ENCODE measurements around the gene FREY1. TPM values are rescaled to one million over a fixed set of nuclear protein-coding genes. Genes with fewer than 3 reads are reported as not detected.
A peak's percentile ranks its signal among the peaks of the same experiment; 100 is the strongest.

The FREY1 gene
- total RNA-seq, 4 donors from 2014 or later = 4.9 TPM; not detected in 3

GRCh38 chr11:45919806-45920530 is 12.9 kb upstream of the FREY1 start:
- Histone ChIP-seq H3K4me1 (peaks cover 3 to 32% (median 14%) of the 10 kb centered on the region in 4 donors), H3K27ac (peak overlapping the region in 1 of 4 donors; percentile 89), H3K36me3 (peaks cover 0 to 12% (median 0%) of the 10 kb centered on the region in 3 donors), H3K9me3 (no peaks in the 10 kb centered on the region), H3K27me3 (peaks cover 0 to 18% of the 10 kb centered on the region in 2 donors), H3K4me3 (no peak overlapping the region)
- TF ChIP-seq POLR2A (IDR thresholded peaks at IDR 0.05) = no peak
- TF ChIP-seq, protein P1, sequence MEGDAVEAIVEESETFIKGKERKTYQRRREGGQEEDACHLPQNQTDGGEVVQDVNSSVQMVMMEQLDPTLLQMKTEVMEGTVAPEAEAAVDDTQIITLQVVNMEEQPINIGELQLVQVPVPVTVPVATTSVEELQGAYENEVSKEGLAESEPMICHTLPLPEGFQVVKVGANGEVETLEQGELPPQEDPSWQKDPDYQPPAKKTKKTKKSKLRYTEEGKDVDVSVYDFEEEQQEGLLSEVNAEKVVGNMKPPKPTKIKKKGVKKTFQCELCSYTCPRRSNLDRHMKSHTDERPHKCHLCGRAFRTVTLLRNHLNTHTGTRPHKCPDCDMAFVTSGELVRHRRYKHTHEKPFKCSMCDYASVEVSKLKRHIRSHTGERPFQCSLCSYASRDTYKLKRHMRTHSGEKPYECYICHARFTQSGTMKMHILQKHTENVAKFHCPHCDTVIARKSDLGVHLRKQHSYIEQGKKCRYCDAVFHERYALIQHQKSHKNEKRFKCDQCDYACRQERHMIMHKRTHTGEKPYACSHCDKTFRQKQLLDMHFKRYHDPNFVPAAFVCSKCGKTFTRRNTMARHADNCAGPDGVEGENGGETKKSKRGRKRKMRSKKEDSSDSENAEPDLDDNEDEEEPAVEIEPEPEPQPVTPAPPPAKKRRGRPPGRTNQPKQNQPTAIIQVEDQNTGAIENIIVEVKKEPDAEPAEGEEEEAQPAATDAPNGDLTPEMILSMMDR (IDR thresholded peaks at IDR 0.05) = no peak
- no peak for DNase-seq

GRCh38 chr11:45918962-45919675 is 12.0 kb upstream of the FREY1 start:
- peak overlapping the region in 3 of 4 donors; percentile 87 to 89 (median 87) for H3K27ac ChIP-seq
- TF ChIP-seq, protein P1 (IDR thresholded peaks at IDR 0.05) = no peak
- TF ChIP-seq POLR2A (IDR thresholded peaks at IDR 0.05) = no peak
- peaks cover 0 to 21% (median 0%) of the 10 kb centered on the region in 3 donors for H3K36me3 ChIP-seq
- DNase-seq = peak in 1 of 3 donors; percentile 40
- peaks cover 3 to 32% (median 14%) of the 10 kb centered on the region in 4 donors for H3K4me1 ChIP-seq
- no peaks in the 10 kb centered on the region for H3K9me3 ChIP-seq
- H3K27me3 ChIP-seq = peaks cover 0 to 18% of the 10 kb centered on the region in 2 donors
- peak overlapping the region; percentile 75 to 95 (median 81) for H3K4me3 ChIP-seq

GRCh38 chr11:45918331-45918941 is 11.4 kb upstream of the FREY1 start:
- TF ChIP-seq POLR2A (IDR thresholded peaks at IDR 0.05) = peak; percentile 40 to 79
- TF ChIP-seq, protein P1 (IDR thresholded peaks at IDR 0.05) = no peak
- peaks cover 0 to 28% (median 0%) of the 10 kb centered on the region in 3 donors for H3K36me3 ChIP-seq
- peak; percentile 86 to 92 (median 92) for DNase-seq
- peaks cover 3 to 32% (median 14%) of the 10 kb centered on the region in 4 donors for H3K4me1 ChIP-seq
- peaks cover 0 to 18% of the 10 kb centered on the region in 2 donors for H3K27me3 ChIP-seq
- peak overlapping the region; percentile 75 to 95 (median 81) for H3K4me3 ChIP-seq
- H3K27ac ChIP-seq = peak overlapping the region; percentile 87 to 97 (median 88)
- no peaks in the 10 kb centered on the region for H3K9me3 ChIP-seq

GRCh38 chr11:45917623-45918330 is 10.7 kb upstream of the FREY1 start, which contains the start of gene PEX16:
PEX16 (minus strand) TSS chr11:45917877; CDS start chr11:45917811, 66 bp downstream.
- peaks cover 3 to 27% (median 14%) of the 10 kb centered on the region in 4 donors for H3K4me1 ChIP-seq

More at GRCh38 chr11:45917623-45918330, 10.7 kb upstream of the FREY1 start, which contains the start of gene PEX16:
- Histone ChIP-seq H3K27me3 (peaks cover 0 to 15% of the 10 kb centered on the region in 2 donors), H3K9me3 (no peaks in the 10 kb centered on the region), H3K36me3 (peaks cover 0 to 33% (median 0%) of the 10 kb centered on the region in 3 donors), H3K27ac (peak within 1 kb of the TSS; percentile 87 to 97 (median 88)), H3K4me3 (peak within 1 kb of the TSS; percentile 75 to 95 (median 81))
- DNase-seq = peak; percentile 90 to 98 (median 95)
- TF ChIP-seq, protein P1 (IDR thresholded peaks at IDR 0.05) = no peak
- TF ChIP-seq POLR2A (IDR thresholded peaks at IDR 0.05) = peak; percentile 66 to 72

Data from Peyer's patch (tissue), 4 donors.